Body of pancreas (tissue), 4 donors: ENCODE measurements around the gene SLC6A7. TPM values are rescaled to one million over a fixed set of nuclear protein-coding genes. Genes with fewer than 3 reads are reported as not detected.
A peak's percentile ranks its signal among the peaks of the same experiment; 100 is the strongest.

Experiments used
- ATAC-seq: fragments of 150-250 bp; one replicate; pipeline ENCODE4 v1.9.1; 2016
- DNase-seq, 4 donors: peaks; one replicate each; pipeline ENCODE4 v3.0.0-alpha.2; 2019
- H3K27ac ChIP-seq, 4 donors: fragments of 200-600 bp; sonication (generic); 1 replicate in 3 of 4; 2 replicates in 1 of 4; pipeline versions ENCODE4 v1.5.1 to v1.6.1; 2016 to 2019; ENCODE audit warnings: mild to moderate bottlenecking in 1 of 4, mixed read lengths in 1 of 4, moderate library complexity in 1 of 4
- H3K27me3 ChIP-seq, 2 donors: fragments of 200-600 bp; sonication (generic); one replicate each; pipeline ENCODE4 v1.6.0; 2016; ENCODE audit warnings: mild to moderate bottlenecking in 1 of 2
- H3K36me3 ChIP-seq, 2 donors: fragments of 200-600 bp; sonication (generic); replicated peaks in 1 of 2; 2 replicates each; pipeline ENCODE4 v1.5.1; 2016; ENCODE audit warnings: low read depth in 2 of 2; ENCODE audit not compliant: insufficient read depth in 1 of 2
- H3K4me1 ChIP-seq: fragments of 200-600 bp; sonication (generic); one replicate; pipeline ENCODE4 v1.6.0; 2016
- H3K4me3 ChIP-seq, 2 donors: fragments of 200-600 bp; sonication (generic); 1 replicate in 1 of 2; 2 replicates in 1 of 2; pipeline ENCODE4 v1.5.1; 2016 to 2019
- H3K9me3 ChIP-seq, 3 donors: fragments of 200-600 bp; sonication (generic); 1 replicate in 2 of 3; 2 replicates in 1 of 3; pipeline ENCODE4 v1.5.1; 2016
- CTCF ChIP-seq, 7 experiments: fragments of 450-650 bp in 4 of 7; fragments of 200-600 bp in 3 of 7; sonication (generic) in 3 of 7; IDR thresholded peaks; one replicate each; pipeline ENCODE4 v1.5.1; 2016 to 2019; ENCODE audit warnings: antibody characterized with exemption in 7 of 7
- POLR2A ChIP-seq, 3 donors: fragments of 450-650 bp; IDR thresholded peaks; one replicate each; pipeline ENCODE4 v1.6.1; 2016; ENCODE audit warnings: antibody characterized with exemption in 3 of 3, mild to moderate bottlenecking in 2 of 3
- WGBS, 2 donors: methylation state at CpG; one replicate each; pipeline ENCODE4 v1.1.5; 2017; 5-methylcytosine and 5-hydroxymethylcytosine counted together
- intact Hi-C: fragments of 100-400 bp; cut with DNase I; formaldehyde crosslinking; loops from one replicate; pipeline ENCODE4 v1.15.1; 2023
- total RNA-seq, 2 donors: library from RNA; depleted of rRNA; stranded (reverse); fragments of >200 nt; gene quantifications; one replicate each; pipeline ENCODE4 v1.1.0, GENCODE V29; 2016

SLC6A7 gene
- total RNA-seq, 2 donors from 2014 or later = not detected

- no peak for TF ChIP-seq POLR2A (IDR thresholded peaks at IDR 0.05)
- no peak for TF ChIP-seq CTCF (IDR thresholded peaks at IDR 0.05)
These were observed 10.7 kb upstream of the SLC6A7 start for GRCh38 chr5:150179019-150179620.

GRCh38 chr5:150180241-150181026, 9.4 kb upstream of the SLC6A7 start:
- ATAC-seq (peak; percentile 41), DNase-seq (peak; percentile 20 to 48 (median 40))
- H3K27me3 ChIP-seq = no peaks in the 10 kb centered on the region
- no peak overlapping the region for H3K4me3 ChIP-seq
- WGBS, 2 donors = 80 to 87% methylated on average over 18 of the region's 18 CpGs
- H3K36me3 ChIP-seq = no peaks in the 10 kb centered on the region
- intact Hi-C loops = no loop called here
- H3K9me3 ChIP-seq = no peaks in the 10 kb centered on the region
- H3K27ac ChIP-seq = peak overlapping the region in 1 of 4 donors; percentile 38
- H3K4me1 ChIP-seq = peaks cover 6% of the 10 kb centered on the region
- TF ChIP-seq CTCF (IDR thresholded peaks at IDR 0.05) (no peak), POLR2A (IDR thresholded peaks at IDR 0.05) (no peak)

More at GRCh38 chr5:150179019-150179620, 10.7 kb upstream of the SLC6A7 start:
- intact Hi-C loops = no loop called here
- Histone ChIP-seq H3K4me3 (no peak overlapping the region), H3K4me1 (no peaks in the 10 kb centered on the region), H3K27me3 (no peaks in the 10 kb centered on the region), H3K27ac (no peak overlapping the region), H3K9me3 (no peaks in the 10 kb centered on the region), H3K36me3 (no peaks in the 10 kb centered on the region)
- WGBS, 2 donors = 90 to 99% methylated on average over 7 of the region's 7 CpGs
- ATAC-seq = no peak
- DNase-seq = no peak

GRCh38 chr5:150181027-150181426, 8.8 kb upstream of the SLC6A7 start:
- ATAC-seq = no peak
- Histone ChIP-seq H3K4me1 (peaks cover 8% of the 10 kb centered on the region), H3K36me3 (no peaks in the 10 kb centered on the region), H3K27ac (peak overlapping the region in 1 of 4 donors; percentile 38), H3K27me3 (no peaks in the 10 kb centered on the region), H3K9me3 (no peaks in the 10 kb centered on the region), H3K4me3 (no peak overlapping the region)
- DNase-seq = no peak
- intact Hi-C loops = no loop called here
- no peak for TF ChIP-seq CTCF (IDR thresholded peaks at IDR 0.05)
- no peak for TF ChIP-seq POLR2A (IDR thresholded peaks at IDR 0.05)
- WGBS, 2 donors = 81 to 83% methylated on average over 5 of the region's 5 CpGs

GRCh38 chr5:150181766-150182545, 7.9 kb upstream of the SLC6A7 start:
- no peak overlapping the region for H3K27ac ChIP-seq
- H3K4me1 ChIP-seq = peaks cover 8% of the 10 kb centered on the region
- no peak for DNase-seq

More at GRCh38 chr5:150181766-150182545, 7.9 kb upstream of the SLC6A7 start:
- ATAC-seq = no peak
- intact Hi-C loops = no loop called here
- H3K4me3 ChIP-seq = no peak overlapping the region
- H3K36me3 ChIP-seq = no peaks in the 10 kb centered on the region
- no peaks in the 10 kb centered on the region for H3K9me3 ChIP-seq
- WGBS, 2 donors = 84 to 93% methylated on average over 9 of the region's 9 CpGs
- TF ChIP-seq POLR2A (IDR thresholded peaks at IDR 0.05) = no peak
- TF ChIP-seq CTCF (IDR thresholded peaks at IDR 0.05) = no peak
- H3K27me3 ChIP-seq = no peaks in the 10 kb centered on the region
